Activated naive CD8-positive, alpha-beta T cell treated with anti-CD3 and anti-CD28 coated beads for 36 hours (primary cell): ENCODE measurements around the gene PBX3. TPM values are rescaled to one million over a fixed set of nuclear protein-coding genes. Genes with fewer than 3 reads are reported as not detected.

Experiments
- DNase-seq: peaks from one replicate; pipeline ENCODE4 v3.0.0; 2021
- H3K27ac Mint-ChIP-seq: one replicate; pipeline ENCODE4 v1.8.0; 2022; ENCODE audit warnings: mild to moderate bottlenecking, moderate library complexity, mixed read lengths
- H3K27me3 Mint-ChIP-seq: one replicate; pipeline ENCODE4 v1.8.0; 2022; ENCODE audit warnings: mild to moderate bottlenecking, mixed read lengths
- H3K36me3 Mint-ChIP-seq: one replicate; pipeline ENCODE4 v1.8.0; 2021; ENCODE audit warnings: mild to moderate bottlenecking, mixed read lengths
- H3K4me1 Mint-ChIP-seq: one replicate; pipeline ENCODE4 v1.8.0; 2021; ENCODE audit warnings: mixed read lengths
- H3K4me3 Mint-ChIP-seq: one replicate; pipeline ENCODE4 v1.8.0; 2022; ENCODE audit warnings: mild to moderate bottlenecking, moderate library complexity, mixed read lengths
- H3K9me3 Mint-ChIP-seq: one replicate; pipeline ENCODE4 v1.8.0; 2022; ENCODE audit warnings: mixed read lengths
- total RNA-seq, 2 experiments: library from RNA; stranded (reverse); gene quantifications; one replicate each; pipeline ENCODE4 v1.2.3, GENCODE V29; 2021

The PBX3 gene
- total RNA-seq, 2 experiments from 2014 or later = 14.6 to 14.9 TPM

DNA sequence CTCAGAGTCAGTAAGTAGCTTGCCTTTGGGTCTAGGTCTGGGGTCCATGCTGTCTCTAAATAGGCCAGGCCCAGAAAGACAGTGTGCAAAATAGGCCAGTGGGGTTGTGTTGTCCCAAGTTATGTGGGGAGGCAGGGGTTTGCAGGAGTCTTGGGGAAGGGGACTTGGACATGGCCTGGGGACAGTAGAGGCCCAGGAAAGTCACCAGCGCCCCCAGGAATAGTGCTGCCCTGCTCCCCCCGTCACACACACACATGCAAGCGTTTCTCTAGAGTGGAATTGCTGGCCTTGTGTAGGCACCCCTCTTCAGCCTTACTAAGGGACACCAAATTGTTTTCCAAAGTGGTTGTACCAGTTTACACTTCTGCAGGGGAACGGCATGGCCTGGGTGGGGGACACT lies 227.5 kb downstream of the PBX3 start:
- H3K36me3 Mint-ChIP-seq = no peaks in the 10 kb centered on the region
- no peak for DNase-seq
- no peaks in the 10 kb centered on the region for H3K4me1 Mint-ChIP-seq
- H3K4me3 Mint-ChIP-seq = no peak overlapping the region
- no peak overlapping the region for H3K27ac Mint-ChIP-seq
- peaks cover 11% of the 10 kb centered on the region for H3K9me3 Mint-ChIP-seq
- peaks cover 7% of the 10 kb centered on the region for H3K27me3 Mint-ChIP-seq

GRCh38 chr9:125977223-125977622 lies 230.1 kb downstream of the PBX3 start:
- peaks cover 11% of the 10 kb centered on the region for H3K27me3 Mint-ChIP-seq
- H3K27ac Mint-ChIP-seq = no peak overlapping the region
- DNase-seq = no peak
- peaks cover 21% of the 10 kb centered on the region for H3K9me3 Mint-ChIP-seq
- H3K36me3 Mint-ChIP-seq = no peaks in the 10 kb centered on the region
- no peaks in the 10 kb centered on the region for H3K4me1 Mint-ChIP-seq
- H3K4me3 Mint-ChIP-seq = no peak overlapping the region

- no peak overlapping the region for H3K4me3 Mint-ChIP-seq
- H3K4me1 Mint-ChIP-seq = no peaks in the 10 kb centered on the region
- no peak for DNase-seq
- H3K9me3 Mint-ChIP-seq = peaks cover 21% of the 10 kb centered on the region
- no peak overlapping the region for H3K27ac Mint-ChIP-seq
- H3K36me3 Mint-ChIP-seq = no peaks in the 10 kb centered on the region
- peaks cover 15% of the 10 kb centered on the region for H3K27me3 Mint-ChIP-seq
These were observed 232.2 kb downstream of the PBX3 start for GRCh38 chr9:125979383-125979782.

DNA sequence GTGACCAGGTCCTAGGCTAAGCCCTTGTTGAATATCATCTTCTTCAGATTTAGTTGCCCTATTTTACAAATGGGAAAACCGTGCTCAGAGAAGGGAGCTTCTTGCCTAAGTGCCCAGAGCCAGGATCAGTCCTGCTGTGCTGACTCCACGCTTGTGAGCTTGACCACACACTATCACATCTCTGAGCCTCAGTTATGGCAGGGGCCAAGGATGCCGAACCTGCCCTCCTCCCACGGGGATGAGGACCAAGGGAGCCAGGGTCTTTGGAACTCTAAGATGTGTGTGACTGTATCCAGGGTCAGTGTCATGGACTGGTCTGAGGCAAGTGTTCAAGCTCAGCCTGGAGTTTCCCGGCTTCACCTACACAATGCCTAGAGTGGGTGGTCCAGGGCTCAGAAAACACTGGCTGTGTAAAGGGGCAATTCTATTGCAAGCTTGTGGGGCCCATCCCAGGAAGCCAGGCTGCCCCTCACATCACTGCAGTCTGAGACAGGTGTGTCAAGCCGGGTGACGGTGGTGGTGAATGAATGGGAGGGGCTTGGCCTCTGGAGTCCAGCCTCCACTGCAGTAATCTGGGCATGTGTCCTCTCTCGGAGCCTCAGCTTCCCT lies 235.7 kb downstream of the PBX3 start:
- DNase-seq = no peak
- H3K27ac Mint-ChIP-seq = no peak overlapping the region
- H3K9me3 Mint-ChIP-seq = peaks cover 18% of the 10 kb centered on the region
- no peaks in the 10 kb centered on the region for H3K4me1 Mint-ChIP-seq
- H3K27me3 Mint-ChIP-seq = peaks cover 15% of the 10 kb centered on the region
- H3K4me3 Mint-ChIP-seq = no peak overlapping the region
- no peaks in the 10 kb centered on the region for H3K36me3 Mint-ChIP-seq

DNA sequence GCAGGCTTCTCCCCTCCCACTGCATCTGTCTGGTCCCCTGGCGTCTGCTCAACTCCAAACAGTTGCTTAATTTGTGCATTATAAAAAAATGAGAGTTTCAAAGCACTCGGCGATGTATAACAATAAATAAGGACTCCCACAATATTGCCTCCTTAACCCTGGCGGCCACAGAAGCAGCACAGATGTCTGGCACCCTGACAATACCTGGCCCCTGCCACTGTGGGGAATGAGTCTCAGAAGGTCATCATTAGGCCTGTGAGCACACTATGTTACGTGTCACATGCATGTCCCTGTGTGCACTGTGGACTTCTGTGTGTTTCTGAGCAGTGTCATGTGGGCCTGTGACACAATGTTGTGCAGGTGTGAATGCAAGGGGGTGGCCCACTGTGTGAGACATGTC lies 236.5 kb downstream of the PBX3 start:
- Mint-ChIP-seq H3K4me1 (no peaks in the 10 kb centered on the region), H3K27ac (no peak overlapping the region), H3K27me3 (peaks cover 8% of the 10 kb centered on the region), H3K36me3 (no peaks in the 10 kb centered on the region), H3K4me3 (no peak overlapping the region), H3K9me3 (peaks cover 16% of the 10 kb centered on the region)
- no peak for DNase-seq

DNA sequence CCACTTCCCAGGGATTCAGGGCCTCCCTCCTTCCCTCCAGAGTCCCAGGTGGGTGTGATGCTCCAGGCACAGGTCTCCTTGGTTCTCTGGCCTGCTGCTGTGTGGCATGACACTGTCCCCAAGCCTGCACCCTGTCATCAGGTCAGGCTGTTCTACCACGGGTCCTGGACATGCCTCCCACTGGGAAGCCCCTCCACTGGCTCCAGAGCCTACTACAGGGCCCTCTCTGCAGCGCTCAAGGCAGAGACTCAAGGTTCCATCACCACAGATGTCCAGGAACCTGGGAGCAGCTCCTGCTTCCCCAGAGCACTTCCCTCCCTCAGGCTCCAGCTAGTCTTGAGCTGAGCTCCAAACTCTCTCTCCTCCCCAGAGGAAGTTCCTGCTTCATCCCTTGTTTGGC lies 237.3 kb downstream of the PBX3 start:
- no peak overlapping the region for H3K4me3 Mint-ChIP-seq
- H3K36me3 Mint-ChIP-seq = no peaks in the 10 kb centered on the region
- no peaks in the 10 kb centered on the region for H3K4me1 Mint-ChIP-seq
- H3K27ac Mint-ChIP-seq = no peak overlapping the region
- peaks cover 12% of the 10 kb centered on the region for H3K9me3 Mint-ChIP-seq
- peaks cover 8% of the 10 kb centered on the region for H3K27me3 Mint-ChIP-seq
- no peak for DNase-seq

GRCh38 chr9:125985142-125985997 lies 238.2 kb downstream of the PBX3 start:
- H3K4me1 Mint-ChIP-seq = no peaks in the 10 kb centered on the region
- peaks cover 4% of the 10 kb centered on the region for H3K27me3 Mint-ChIP-seq
- no peak overlapping the region for H3K27ac Mint-ChIP-seq
- peaks cover 2% of the 10 kb centered on the region for H3K9me3 Mint-ChIP-seq
- DNase-seq = no peak
- H3K36me3 Mint-ChIP-seq = no peaks in the 10 kb centered on the region
- no peak overlapping the region for H3K4me3 Mint-ChIP-seq

- H3K9me3 Mint-ChIP-seq = peaks cover 1% of the 10 kb centered on the region
- H3K4me3 Mint-ChIP-seq = no peak overlapping the region
- H3K27me3 Mint-ChIP-seq = peaks cover 4% of the 10 kb centered on the region
- H3K4me1 Mint-ChIP-seq = no peaks in the 10 kb centered on the region
- DNase-seq = no peak
- no peaks in the 10 kb centered on the region for H3K36me3 Mint-ChIP-seq
- H3K27ac Mint-ChIP-seq = no peak overlapping the region
These were observed 239.0 kb downstream of the PBX3 start for GRCh38 chr9:125985998-125986655.

GRCh38 chr9:125986966-125987365 lies 239.8 kb downstream of the PBX3 start:
- Mint-ChIP-seq H3K4me3 (no peak overlapping the region), H3K27me3 (peaks cover 4% of the 10 kb centered on the region), H3K27ac (no peak overlapping the region), H3K9me3 (no peaks in the 10 kb centered on the region), H3K4me1 (no peaks in the 10 kb centered on the region), H3K36me3 (no peaks in the 10 kb centered on the region)
- DNase-seq = no peak

DNA sequence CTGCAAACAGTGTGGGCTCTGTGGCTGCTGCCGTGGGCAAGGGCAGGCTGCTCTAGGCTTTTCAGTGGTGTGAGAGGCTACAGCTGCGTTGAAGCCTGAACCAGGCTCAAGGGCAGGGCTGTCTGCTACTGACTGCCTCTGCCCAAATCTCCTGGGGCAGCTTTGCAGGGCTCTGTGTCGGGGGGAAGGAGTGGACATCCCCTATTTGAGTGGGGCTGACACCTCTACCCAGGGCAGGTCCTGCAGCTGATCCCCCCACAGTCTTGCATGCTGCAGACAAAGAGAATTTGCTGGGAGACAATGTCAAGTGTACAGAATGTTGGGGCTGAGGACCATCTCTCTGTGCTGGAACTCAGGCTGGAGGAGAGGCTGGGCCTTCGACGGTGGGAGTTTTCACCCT lies 240.2 kb downstream of the PBX3 start:
- Mint-ChIP-seq H3K27me3 (peaks cover 4% of the 10 kb centered on the region), H3K36me3 (no peaks in the 10 kb centered on the region), H3K27ac (no peak overlapping the region), H3K4me3 (no peak overlapping the region), H3K4me1 (no peaks in the 10 kb centered on the region), H3K9me3 (no peaks in the 10 kb centered on the region)
- no peak for DNase-seq

DNA sequence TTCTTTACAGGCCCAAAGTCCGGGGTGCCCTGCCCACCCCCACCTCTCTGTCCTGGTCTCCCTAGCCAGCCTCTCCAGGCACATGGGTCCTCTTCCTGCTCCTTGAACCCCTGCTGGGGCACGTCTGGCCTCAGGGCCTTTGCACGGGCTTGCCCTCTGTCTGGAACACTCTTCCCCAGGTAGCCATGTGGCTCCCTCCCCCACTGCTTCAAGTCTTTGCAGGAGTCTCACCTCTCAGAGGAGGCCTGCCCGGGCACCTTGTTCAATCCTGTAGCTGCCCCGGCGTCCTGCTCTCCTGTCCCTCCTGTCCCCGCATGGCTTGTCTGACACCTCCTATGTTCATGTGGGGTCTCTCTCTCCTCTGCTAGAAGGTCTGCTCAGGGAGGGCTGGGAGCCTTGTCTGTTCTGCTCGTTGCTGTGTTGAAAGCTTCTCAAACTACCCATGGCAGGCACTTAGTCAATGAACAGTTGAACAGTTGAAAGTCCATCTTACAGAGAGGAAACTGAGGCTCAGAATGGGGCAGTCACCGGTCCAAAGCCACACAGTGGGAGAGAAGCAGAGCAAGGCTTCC lies 241.4 kb downstream of the PBX3 start:
- Mint-ChIP-seq H3K27ac (no peak overlapping the region), H3K9me3 (no peaks in the 10 kb centered on the region), H3K27me3 (peaks cover 3% of the 10 kb centered on the region), H3K4me3 (no peak overlapping the region), H3K4me1 (no peaks in the 10 kb centered on the region), H3K36me3 (no peaks in the 10 kb centered on the region)
- no peak for DNase-seq

- no peaks in the 10 kb centered on the region for H3K9me3 Mint-ChIP-seq
- DNase-seq = no peak
- H3K4me3 Mint-ChIP-seq = no peak overlapping the region
These were observed 241.9 kb downstream of the PBX3 start for GRCh38 chr9:125989090-125989501.

DNA sequence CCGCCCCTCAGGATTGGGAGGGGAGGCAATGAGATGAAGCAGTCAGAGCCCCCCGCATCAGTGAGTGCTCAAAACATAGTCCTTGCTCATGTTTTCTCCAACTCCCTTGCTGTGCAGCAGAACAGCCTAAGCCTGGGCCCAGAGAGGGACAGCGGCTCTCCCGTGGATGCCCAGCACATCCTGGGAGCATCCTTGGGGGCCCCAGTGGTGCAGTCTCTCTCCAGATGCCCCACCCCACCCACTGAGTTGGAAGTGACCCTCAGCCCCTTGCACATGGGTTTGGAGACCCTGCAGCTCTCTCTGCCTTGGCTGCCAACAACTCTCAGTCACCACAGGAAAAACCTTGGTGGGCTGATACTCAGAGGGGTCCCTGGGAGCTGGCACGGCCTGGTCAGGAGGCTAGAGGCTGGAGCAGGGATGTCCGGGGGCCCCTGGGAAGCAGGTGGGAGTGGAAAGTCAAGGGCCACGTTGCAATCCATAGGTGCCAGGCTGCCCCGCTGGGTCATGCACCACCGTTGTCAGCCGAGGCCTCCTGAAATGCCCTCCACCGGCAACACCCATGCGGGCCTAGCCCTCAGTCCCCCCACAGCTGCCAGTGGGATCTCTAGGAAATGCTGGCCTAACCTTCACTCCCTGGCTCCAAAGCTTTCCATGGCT lies 242.5 kb downstream of the PBX3 start:
- Mint-ChIP-seq H3K27me3 (no peaks in the 10 kb centered on the region), H3K27ac (no peak overlapping the region), H3K4me3 (no peak overlapping the region), H3K9me3 (no peaks in the 10 kb centered on the region), H3K4me1 (no peaks in the 10 kb centered on the region), H3K36me3 (no peaks in the 10 kb centered on the region)
- DNase-seq = no peak

More at GRCh38 chr9:125989090-125989501, 241.9 kb downstream of the PBX3 start:
- no peaks in the 10 kb centered on the region for H3K27me3 Mint-ChIP-seq
- H3K4me1 Mint-ChIP-seq = no peaks in the 10 kb centered on the region
- no peak overlapping the region for H3K27ac Mint-ChIP-seq
- no peaks in the 10 kb centered on the region for H3K36me3 Mint-ChIP-seq

DNA sequence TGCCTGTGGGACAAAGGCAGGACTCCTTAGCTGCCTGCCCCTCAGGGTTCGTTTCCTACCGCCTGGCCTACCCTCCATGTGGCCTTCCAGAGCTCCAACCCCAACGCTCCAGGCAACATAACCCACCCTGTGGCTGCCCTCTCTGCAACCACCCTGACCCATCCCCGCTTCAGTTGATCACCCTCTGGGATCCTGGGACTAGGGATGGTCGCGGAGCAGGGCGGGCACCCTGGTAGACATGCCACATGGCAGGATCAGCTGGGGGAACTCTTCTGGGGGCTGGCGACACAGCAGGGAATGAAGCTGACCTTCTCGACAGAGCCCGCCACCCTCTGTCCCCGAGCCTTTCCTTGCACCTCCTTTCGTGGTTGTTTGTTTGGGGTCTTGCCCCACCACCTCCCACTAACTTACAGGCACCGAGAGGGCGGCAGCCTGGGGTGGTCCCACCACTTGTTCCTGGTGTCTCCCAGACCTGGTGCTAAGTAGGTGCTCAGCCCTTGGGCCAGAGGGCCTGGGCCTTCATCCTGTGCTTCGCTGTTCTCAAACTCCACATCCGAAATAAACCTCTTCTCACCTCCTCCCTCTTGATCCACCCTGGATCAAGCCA lies 243.1 kb downstream of the PBX3 start:
- Mint-ChIP-seq H3K4me3 (no peak overlapping the region), H3K9me3 (no peaks in the 10 kb centered on the region), H3K4me1 (no peaks in the 10 kb centered on the region), H3K27me3 (no peaks in the 10 kb centered on the region), H3K36me3 (no peaks in the 10 kb centered on the region), H3K27ac (no peak overlapping the region)
- DNase-seq = no peak
